HG03064 (cell line): Measurements from ENCODE around the gene WBP1L.
"Not testable (repeated sequence)": the region's sequence is repeated elsewhere in the genome, so short reads cannot be mapped to it uniquely, and the experiment has no call there.

ENCODE experiments used
- ATAC-seq: cut with Tn5 transposase; IDR thresholded peaks from one replicate; pipeline ENCODE4 v1.9.1; 2021; ENCODE audit warnings: low read depth; ENCODE audit not compliant: unreplicated experiment

Gene WBP1L

GRCh38 chr10:102758240-102758932, 14.6 kb downstream of the WBP1L start:
- ATAC-seq = no peak

GRCh38 chr10:102758933-102759262, 15.2 kb downstream of the WBP1L start:
- not testable (repeated sequence) for ATAC-seq

DNA sequence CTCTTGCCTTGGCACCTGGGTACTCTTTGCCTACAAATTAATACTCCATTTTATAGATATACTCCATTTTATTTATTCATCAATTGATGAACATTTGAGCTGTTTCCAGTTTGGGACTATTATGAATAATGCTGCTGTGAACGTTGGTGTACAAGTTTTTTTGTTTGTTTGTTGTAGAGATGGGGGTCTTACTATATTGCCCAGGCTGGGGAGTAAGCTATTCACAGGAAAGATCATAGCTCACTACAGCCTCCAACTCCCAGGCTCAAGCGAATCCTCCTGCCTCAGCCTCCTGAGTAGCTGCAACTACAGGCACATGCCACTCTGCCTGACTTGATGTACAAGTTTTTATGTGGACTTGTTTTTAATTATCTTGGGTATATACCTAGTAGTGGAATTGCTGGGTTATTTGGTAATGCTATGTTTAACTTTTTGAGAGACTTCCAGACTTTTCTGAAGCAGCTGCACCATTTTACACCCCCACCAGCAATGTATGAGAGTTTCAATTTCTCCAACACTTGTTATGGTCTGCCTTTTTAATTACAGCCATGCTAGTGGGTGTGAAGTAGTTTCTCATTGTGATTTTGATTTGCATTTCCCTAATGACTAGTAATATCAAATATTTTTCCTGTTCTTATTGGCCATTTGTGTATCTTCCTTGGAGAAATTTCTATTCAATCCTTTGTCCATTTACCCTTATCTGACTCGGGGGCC, 15.9 kb downstream of the WBP1L start:
- ATAC-seq = no peak

DNA sequence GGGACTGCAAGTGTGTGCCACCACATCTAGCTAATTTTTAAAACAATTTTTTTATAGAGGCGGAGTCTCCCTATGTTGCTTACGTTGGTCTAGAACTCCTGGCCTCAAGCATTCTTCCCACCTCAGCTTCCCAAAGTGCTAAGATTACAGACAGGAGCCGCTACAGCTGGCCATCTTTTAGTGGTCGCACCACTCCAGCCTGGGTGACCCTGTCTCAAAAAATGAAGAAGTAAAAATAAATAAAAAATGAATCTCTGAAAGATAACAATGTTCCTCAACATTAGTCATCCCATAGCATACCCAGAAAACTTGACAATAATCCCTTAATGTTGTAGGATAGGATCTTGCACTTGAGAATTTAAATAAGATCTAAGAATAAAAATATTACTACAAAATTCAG, 18.2 kb downstream of the WBP1L start:
- no peak for ATAC-seq

DNA sequence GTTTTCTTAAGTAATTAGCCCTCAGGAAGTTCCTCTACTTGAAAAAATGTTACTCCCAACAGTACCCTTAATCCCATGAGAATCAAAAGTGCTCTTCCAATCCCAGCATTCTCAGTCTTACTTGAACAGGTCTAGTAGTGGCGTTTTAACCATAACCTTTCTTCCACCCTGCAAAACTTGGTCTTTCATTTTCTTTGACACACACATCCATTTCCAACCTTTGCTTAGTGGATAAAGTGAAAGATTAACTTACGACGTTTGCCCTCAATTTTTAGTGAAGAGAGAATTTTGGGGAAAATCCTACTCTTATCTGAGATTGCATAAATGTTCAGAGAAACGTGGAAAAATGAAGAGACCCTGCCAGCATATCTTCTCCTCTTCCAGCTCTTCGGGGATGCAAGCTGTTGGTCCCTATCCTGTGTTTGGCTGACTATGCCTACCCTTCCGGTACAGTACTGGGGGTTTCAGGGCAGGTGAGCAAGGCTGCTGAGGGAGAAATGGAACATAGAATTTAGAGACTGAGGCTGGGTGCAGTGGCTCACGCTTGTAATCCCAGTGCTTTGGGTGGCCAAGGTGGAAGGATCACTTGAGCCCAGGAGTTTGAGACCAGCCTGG, 18.8 kb downstream of the WBP1L start:
- ATAC-seq = no peak

GRCh38 chr10:102763037-102763607, 19.4 kb downstream of the WBP1L start:
- ATAC-seq = no peak

DNA sequence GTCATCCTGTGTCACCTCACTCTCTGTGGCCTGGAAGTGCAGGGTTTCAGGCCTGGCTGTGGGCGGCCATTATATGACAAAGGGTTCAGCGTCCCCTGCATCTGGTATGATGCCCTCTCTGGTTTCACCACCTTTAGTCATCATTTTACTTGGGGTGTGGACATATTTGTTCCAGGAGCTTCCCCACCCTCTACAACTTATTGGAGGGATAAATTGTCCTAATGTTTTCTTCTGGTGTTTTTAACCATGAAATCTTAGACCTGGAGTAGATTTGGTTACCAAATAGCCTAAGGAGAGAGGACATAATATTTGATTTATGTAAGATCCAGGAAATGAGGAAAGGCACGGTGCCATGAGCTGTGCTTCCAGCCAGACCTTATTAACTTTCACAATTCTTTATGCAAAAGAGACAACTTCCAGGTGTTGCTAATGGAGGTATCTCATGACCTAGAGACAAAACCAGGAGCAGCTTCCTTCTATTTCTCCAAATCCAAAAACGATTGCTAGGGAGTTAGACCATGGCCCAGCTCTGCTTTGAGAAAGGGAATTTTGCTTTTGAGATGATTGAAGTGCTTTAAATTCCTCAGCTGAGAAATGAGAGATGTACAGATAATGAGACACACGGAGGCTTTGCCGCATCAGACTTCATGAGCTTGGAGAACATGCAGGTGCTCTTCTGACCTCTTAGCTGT, 20.9 kb downstream of the WBP1L start:
- no peak for ATAC-seq

DNA sequence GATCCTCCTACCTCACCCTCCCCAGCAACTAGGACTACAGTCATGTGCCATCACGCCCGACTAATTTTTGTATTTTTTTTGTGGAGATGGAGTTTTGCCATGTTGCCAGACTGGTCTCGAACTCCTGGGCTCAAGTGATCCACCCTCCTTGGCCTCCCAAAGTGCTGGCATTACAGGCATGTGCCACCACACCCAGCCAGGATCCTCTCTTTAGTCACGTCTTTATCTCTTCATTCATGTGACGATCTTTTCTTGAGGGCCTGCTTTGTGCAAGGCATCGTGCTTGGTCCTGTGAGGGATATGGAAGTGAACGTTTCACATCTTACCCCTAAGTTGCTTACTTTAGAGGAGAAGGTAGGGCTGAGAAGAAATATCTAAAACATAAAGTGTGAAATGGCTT, 21.6 kb downstream of the WBP1L start:
- no peak for ATAC-seq

DNA sequence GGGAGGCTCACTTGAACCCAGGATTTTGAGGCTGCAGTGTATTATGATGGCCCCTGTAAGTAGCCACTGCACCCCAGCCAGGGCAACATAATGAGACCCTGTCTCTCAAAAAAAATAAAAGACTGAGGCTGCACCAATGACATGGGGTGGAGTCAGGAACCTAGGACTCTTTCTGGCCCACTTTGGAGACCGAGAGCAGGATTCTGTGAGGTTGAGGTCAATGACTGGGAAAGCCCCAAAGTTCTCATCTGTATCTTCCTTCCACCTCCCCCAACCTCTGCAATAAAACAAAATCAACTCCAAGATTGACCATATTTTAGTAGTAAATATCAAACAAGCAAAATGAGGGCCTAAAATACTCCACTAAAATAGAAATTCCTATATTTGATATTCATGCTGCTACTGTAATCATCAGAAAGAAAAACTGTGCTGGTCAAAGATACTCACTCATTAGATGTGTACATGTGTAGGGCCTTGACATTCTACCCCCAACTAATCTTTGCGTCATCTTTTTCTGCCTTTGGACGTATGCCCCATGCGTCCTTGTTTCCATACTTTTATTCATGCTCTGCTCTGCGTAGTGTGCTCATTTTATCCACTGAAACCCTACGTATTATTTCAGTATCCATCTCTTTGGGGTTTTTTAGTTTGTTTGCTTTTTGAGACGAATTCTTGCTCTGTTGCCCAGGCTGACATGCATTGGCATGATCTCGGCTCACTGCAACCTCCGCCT, 23.8 kb downstream of the WBP1L start:
- no peak for ATAC-seq

- ATAC-seq = no peak
Measured at GRCh38 chr10:102769375-102770107, 25.8 kb downstream of the WBP1L start.

DNA sequence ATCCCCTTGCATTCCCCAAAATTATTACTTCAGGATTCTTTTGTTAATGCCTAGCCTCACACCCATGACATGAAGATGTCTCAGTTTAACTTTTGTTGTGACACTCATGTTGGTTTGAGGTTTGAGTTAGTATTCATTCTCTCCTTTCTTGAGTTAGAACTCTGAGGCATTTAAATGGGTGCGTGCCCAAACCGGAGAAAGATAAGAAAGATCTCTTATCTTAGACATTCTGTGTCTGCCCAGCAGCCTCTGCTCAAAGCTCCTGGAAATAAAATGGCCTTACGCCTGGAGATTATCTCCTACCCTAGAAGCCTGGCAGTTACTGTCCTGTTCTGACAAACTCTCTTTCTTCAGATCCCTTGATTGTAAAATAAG, 26.3 kb downstream of the WBP1L start:
- ATAC-seq = no peak

DNA sequence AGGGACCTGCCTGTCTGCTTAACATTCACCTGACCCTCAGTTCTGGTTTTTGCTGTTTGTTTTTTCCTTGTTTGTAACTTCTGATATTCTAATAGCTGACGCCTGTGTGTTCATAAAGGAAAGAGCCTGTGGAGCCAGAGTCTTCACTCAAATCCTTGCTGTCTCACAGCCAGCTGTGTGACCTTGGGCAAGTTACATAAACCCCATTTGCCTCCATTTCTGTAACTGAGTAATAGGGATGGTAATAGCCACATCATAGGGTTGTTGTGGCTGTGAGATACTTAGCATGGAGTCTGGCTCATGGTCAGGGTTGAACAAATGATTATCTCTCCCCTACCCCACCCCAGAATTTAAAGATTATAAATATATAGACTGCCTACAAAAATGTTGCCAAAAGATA, 27.0 kb downstream of the WBP1L start:
- no peak for ATAC-seq

DNA sequence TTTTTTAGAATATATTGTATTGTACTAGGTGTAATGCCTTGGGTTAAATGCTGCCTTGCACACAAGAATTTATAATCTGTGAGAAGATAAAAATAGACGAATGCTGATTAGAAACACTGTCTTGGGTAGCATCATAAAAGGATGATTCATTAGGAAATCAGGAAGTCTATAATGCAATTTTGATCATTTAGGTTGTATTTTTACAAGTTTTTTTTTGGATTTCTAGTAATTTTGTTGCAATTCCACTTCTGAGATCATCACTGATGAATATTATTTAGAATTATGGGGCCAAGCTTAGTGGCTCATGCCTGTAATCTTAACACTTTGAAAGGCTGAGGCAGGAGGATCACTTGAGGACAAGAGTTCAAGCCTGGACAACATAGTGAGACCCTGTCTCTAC, 29.6 kb downstream of the WBP1L start:
- ATAC-seq = no peak

GRCh38 chr10:102773986-102774385, 30.2 kb downstream of the WBP1L start:
- ATAC-seq = no peak

- ATAC-seq = no peak
Measured at GRCh38 chr10:102775201-102775934, 31.6 kb downstream of the WBP1L start.

DNA sequence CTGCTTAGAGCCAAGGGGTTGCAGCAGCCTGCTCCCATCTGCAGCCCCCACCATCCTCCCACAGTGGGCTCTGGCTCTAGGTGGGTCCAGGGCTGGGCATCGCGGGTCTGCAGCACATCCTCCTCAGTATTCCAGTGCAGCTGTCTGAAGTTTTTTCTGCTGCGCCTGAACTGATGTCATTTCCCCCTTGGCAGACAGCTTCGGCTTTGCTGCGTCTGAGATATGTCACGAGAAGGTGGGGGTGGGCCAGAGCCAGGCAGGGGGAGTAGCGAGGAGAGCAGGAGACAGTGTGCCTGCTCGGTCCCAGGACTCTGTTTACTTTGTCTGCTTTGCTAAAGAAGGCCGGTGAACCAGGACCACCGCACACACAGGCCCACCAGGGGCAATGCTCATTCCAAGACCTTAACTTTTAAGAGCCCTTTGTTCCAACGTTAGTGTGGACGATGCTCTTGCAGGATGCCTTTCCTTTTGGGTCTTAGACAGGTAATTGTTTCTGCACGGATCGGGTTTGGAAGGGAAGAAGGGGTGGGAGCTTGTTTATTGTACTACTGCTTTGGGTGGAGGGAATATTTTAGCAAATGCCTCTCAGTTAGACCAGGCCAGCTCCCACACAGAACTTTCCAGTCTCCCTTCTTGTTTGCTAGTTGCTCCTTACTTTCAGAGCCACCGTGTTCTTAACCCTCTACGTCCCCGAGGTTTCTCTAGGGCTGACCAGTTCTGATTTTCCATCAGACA, 32.4 kb downstream of the WBP1L start:
- ATAC-seq = no peak

DNA sequence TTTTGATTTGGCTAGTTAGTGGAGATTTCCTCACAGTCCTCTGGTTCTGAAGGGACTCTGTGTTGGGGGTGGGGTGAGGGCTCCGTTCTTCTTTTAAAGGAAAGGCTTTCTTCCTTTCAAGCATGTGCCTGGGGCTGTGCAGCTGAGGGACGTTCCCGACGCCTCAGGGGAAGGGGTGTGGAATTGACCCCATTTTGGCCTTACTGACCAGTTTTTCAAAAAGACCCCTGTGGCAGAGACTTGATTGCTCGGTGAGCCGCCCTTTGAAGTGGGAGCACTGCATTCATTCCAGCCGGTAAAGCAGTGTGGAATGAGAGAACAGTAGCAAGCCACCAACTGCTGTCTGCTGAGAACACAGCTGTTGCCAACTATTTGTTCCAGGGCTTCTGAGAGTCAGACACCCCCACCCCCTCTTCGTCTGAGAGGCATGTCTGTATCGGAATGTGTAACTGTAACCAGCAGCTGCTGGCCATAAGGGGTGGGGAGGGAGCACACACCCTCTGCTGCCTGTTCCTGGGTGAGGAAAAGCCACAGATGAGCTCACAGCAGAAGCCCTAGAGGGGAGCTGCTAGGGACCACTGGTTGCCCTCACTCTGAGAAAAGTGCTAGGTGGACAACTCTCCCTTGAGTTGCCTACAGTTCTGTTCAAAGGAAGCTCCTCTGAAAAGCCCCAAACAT, 33.2 kb downstream of the WBP1L start:
- ATAC-seq = no peak
